DOHH2 (cell line): ENCODE data around the gene FRS2.

ENCODE experiments used
- EZH2phosphoT487 ChIP-seq: fragments of 200-600 bp; sonication (generic); IDR thresholded peaks from 2 replicates; pipeline ENCODE4 v1.6.1; 2017; ENCODE audit warnings: borderline replicate concordance, mild to moderate bottlenecking, antibody characterized with exemption, low read length, moderate library complexity, mixed read lengths
- TF ChIP-seq, protein P1 (sequence below): fragments of 200-600 bp; sonication (generic); IDR thresholded peaks from one replicate; pipeline ENCODE4 v1.5.1; 2014; ENCODE audit warnings: antibody characterized with exemption, mild to moderate bottlenecking, low read depth, low read length; ENCODE audit not compliant: poor library complexity, severe bottlenecking

DNA sequence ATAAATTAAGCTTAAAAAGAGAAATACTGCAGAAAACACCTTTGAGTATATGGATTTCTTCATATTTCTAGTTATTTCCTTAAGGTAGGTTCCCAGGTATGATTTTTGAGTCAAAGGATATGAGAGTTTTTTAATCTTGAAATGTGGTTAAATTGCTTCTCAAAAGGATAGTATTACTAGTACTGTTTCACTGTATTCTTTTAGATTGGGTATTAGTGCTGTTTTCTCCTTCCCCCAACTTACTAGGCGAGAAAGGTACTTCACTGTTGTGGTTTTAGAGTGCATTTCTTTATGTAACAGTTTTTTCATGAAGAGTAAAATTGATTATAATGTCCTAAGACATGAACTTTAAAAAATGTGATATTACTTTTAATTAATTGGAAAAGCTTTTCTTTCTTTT lies 13.5 kb downstream of the FRS2 start:
- TF ChIP-seq, protein P1, sequence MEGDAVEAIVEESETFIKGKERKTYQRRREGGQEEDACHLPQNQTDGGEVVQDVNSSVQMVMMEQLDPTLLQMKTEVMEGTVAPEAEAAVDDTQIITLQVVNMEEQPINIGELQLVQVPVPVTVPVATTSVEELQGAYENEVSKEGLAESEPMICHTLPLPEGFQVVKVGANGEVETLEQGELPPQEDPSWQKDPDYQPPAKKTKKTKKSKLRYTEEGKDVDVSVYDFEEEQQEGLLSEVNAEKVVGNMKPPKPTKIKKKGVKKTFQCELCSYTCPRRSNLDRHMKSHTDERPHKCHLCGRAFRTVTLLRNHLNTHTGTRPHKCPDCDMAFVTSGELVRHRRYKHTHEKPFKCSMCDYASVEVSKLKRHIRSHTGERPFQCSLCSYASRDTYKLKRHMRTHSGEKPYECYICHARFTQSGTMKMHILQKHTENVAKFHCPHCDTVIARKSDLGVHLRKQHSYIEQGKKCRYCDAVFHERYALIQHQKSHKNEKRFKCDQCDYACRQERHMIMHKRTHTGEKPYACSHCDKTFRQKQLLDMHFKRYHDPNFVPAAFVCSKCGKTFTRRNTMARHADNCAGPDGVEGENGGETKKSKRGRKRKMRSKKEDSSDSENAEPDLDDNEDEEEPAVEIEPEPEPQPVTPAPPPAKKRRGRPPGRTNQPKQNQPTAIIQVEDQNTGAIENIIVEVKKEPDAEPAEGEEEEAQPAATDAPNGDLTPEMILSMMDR: no peak
- TF ChIP-seq EZH2phosphoT487: no peak
